ENCODE data around the gene CRIP1. TPM values are rescaled to one million over a fixed set of nuclear protein-coding genes. Genes with fewer than 3 reads are reported as not detected.

The CRIP1 gene
- total and polyA plus RNA-seq, 2 donors (not counting 3 experiments of a cell fraction or from before 2014, with no cell fraction given), result 3.1 to 8.1 TPM

GRCh38 chr14:105481886-105482457, 4.7 kb upstream of the CRIP1 start:
- peaks cover 0 to 6% of the 10 kb centered on the region in 2 experiments for H3K27me3 ChIP-seq (ENCODE audit: control insufficient read depth in 2 of 2, insufficient read depth in 2 of 2, low read length in 2 of 2)
- peak overlapping the region; percentile 91 for H3K27ac ChIP-seq (ENCODE audit: insufficient read depth, low read depth, low read length)
- no TSS peak for BruUV-seq (replicated peaks)
- H3K4me2 ChIP-seq (ENCODE audit: insufficient read depth, low read length), result no peak overlapping the region
- peaks cover 5% of the 10 kb centered on the region for H3K79me2 ChIP-seq (ENCODE audit: control insufficient read depth, insufficient read depth, low read length)
- FAIRE-seq (peak; percentile 98), DNase-seq (ENCODE audit: low read depth, low spot score) (peak; percentile 97)
- H2AFZ ChIP-seq (ENCODE audit: low read depth, low read length), result no peak overlapping the region
- intact Hi-C loops (cut with micrococcal nuclease) (loop anchor here (1.0 to 2.0 kb wide), 4 partner anchors 7 to 181 kb away; partner anchors contain the start of genes BRF1 and CRIP2), dilution Hi-C loops (cut with MboI; ENCODE audit: extremely low pct_ligation_motif_present, low sequenced_read_pairs) (no loop called here)
- POLR2A ChIA-PET, result no interaction called here
- peaks cover 3 to 5% of the 10 kb centered on the region in 2 experiments for H3K36me3 ChIP-seq (ENCODE audit: control insufficient read depth in 2 of 2, extremely low read depth in 1 of 2, insufficient read depth in 2 of 2, low read length in 2 of 2)
- no peaks in the 10 kb centered on the region for H4K20me1 ChIP-seq (replicated peaks; ENCODE audit: control insufficient read depth, extremely low read depth, insufficient read depth, low read length)
- no peaks in the 10 kb centered on the region for H3K9me1 ChIP-seq (replicated peaks; ENCODE audit: control insufficient read depth, extremely low read depth, insufficient read depth, low read length)
- H3K9me3 ChIP-seq (replicated peaks; ENCODE audit: control insufficient read depth, insufficient read depth, low read length), result no peaks in the 10 kb centered on the region
- H3K9ac ChIP-seq (replicated peaks; ENCODE audit: extremely low read depth, insufficient read depth, low read length), result peak overlapping the region; percentile 75
- peak; percentile 67 for TF ChIP-seq POLR2AphosphoS5 (IDR thresholded peaks at IDR 0.05; ENCODE audit: insufficient read depth, low read depth, low read length)
- no peak for TF ChIP-seq GATA2 (IDR thresholded peaks at IDR 0.05; ENCODE audit: insufficient read depth, insufficient read length, low read depth, low read length)
- TF ChIP-seq JUN (IDR thresholded peaks at IDR 0.05; ENCODE audit: borderline replicate concordance, insufficient read depth, insufficient read length, low read depth), result peak; percentile 44
- TF ChIP-seq POLR2A (IDR thresholded peaks at IDR 0.05; ENCODE audit: low read depth, low read length), result no peak
- TF ChIP-seq MYC (IDR thresholded peaks at IDR 0.05; ENCODE audit: low read depth, low read length), result no peak
- TF ChIP-seq MAX (IDR thresholded peaks at IDR 0.05; ENCODE audit: insufficient read depth, insufficient read length), result no peak
- H3K4me1 ChIP-seq (ENCODE audit: control insufficient read depth, extremely low read depth, insufficient read depth, low read length), result peaks cover 19% of the 10 kb centered on the region
- CTCF ChIA-PET, result interaction anchor here (1.2 to 3.2 kb wide), 7 partner anchors 8 to 111 kb away, joined by 5 to 144 read pairs (median 9); partner anchors contain the start of gene TEDC1
- H3K4me3 ChIP-seq (replicated peaks in 1 of 3; ENCODE audit: insufficient read depth in 1 of 3, low read depth in 1 of 3, low read length in 3 of 3), result no peak overlapping the region

GRCh38 chr14:105482486-105483110, 4.1 kb upstream of the CRIP1 start:
- Histone ChIP-seq H2AFZ (ENCODE audit: low read depth, low read length) (no peak overlapping the region), H3K27me3 (ENCODE audit: control insufficient read depth in 2 of 2, insufficient read depth in 2 of 2, low read length in 2 of 2) (peaks cover 0 to 12% of the 10 kb centered on the region in 2 experiments), H3K79me2 (ENCODE audit: control insufficient read depth, insufficient read depth, low read length) (no peaks in the 10 kb centered on the region), H3K9ac (replicated peaks; ENCODE audit: extremely low read depth, insufficient read depth, low read length) (peak overlapping the region; percentile 75), H3K4me2 (ENCODE audit: insufficient read depth, low read length) (no peak overlapping the region), H3K4me3 (replicated peaks in 1 of 3; ENCODE audit: insufficient read depth in 1 of 3, low read depth in 1 of 3, low read length in 3 of 3) (no peak overlapping the region), H3K9me1 (replicated peaks; ENCODE audit: control insufficient read depth, extremely low read depth, insufficient read depth, low read length) (no peaks in the 10 kb centered on the region), H3K27ac (ENCODE audit: insufficient read depth, low read depth, low read length) (peak overlapping the region; percentile 91), H3K4me1 (ENCODE audit: control insufficient read depth, extremely low read depth, insufficient read depth, low read length) (peaks cover 14% of the 10 kb centered on the region), H3K36me3 (ENCODE audit: control insufficient read depth in 2 of 2, extremely low read depth in 1 of 2, insufficient read depth in 2 of 2, low read length in 2 of 2) (peaks cover 3 to 5% of the 10 kb centered on the region in 2 experiments), H3K9me3 (replicated peaks; ENCODE audit: control insufficient read depth, insufficient read depth, low read length) (no peaks in the 10 kb centered on the region), H4K20me1 (replicated peaks; ENCODE audit: control insufficient read depth, extremely low read depth, insufficient read depth, low read length) (no peaks in the 10 kb centered on the region)
- DNase-seq (ENCODE audit: low read depth, low spot score), result no peak
- BruUV-seq (replicated peaks), result no TSS peak
- no peak for FAIRE-seq
- ChIA-PET POLR2A (no interaction called here), CTCF (interaction anchor here (1.2 to 3.2 kb wide), 5 partner anchors 7 to 112 kb away, joined by 5 to 144 read pairs (median 51); partner anchors contain the start of gene TEDC1)
- TF ChIP-seq EZH2 (IDR thresholded peaks at IDR 0.05; ENCODE audit: borderline replicate concordance, low read depth, low read length, severe bottlenecking), result no peak
- TF ChIP-seq MYC (IDR thresholded peaks at IDR 0.05; ENCODE audit: low read depth, low read length), result no peak
- no peak for TF ChIP-seq POLR2A (IDR thresholded peaks at IDR 0.05; ENCODE audit: low read depth, low read length)
- TF ChIP-seq FOS (IDR thresholded peaks at IDR 0.05; ENCODE audit: borderline replicate concordance, insufficient read depth, low read length), result no peak
- TF ChIP-seq GATA2 (IDR thresholded peaks at IDR 0.05; ENCODE audit: insufficient read depth, insufficient read length, low read depth, low read length), result no peak
- TF ChIP-seq MAX (IDR thresholded peaks at IDR 0.05; ENCODE audit: insufficient read depth, insufficient read length), result no peak
- TF ChIP-seq CTCF (IDR thresholded peaks at IDR 0.05; ENCODE audit: extremely low read depth in 1 of 2, insufficient read depth in 1 of 2, low read depth in 1 of 2, low read length in 2 of 2), result no peak
- TF ChIP-seq POLR2AphosphoS5 (IDR thresholded peaks at IDR 0.05; ENCODE audit: insufficient read depth, low read depth, low read length), result no peak
- TF ChIP-seq JUN (IDR thresholded peaks at IDR 0.05; ENCODE audit: borderline replicate concordance, insufficient read depth, insufficient read length, low read depth), result no peak
- intact Hi-C loops (cut with micrococcal nuclease) (loop anchor here (1.0 to 2.0 kb wide), 2 partner anchors 8 to 182 kb away; partner anchors contain the start of genes BRF1 and CRIP2), dilution Hi-C loops (cut with MboI; ENCODE audit: extremely low pct_ligation_motif_present, low sequenced_read_pairs) (no loop called here)

Data from endothelial cell of umbilical vein (primary cell).